ENCODE data around the gene STK11IP.

- no peak for TF ChIP-seq CTCF (IDR thresholded peaks at IDR 0.05; ENCODE audit: low read length)
- TF ChIP-seq EZH2phosphoT487 (IDR thresholded peaks at IDR 0.05; ENCODE audit: low read length) = no peak
- TF ChIP-seq EZH2 (optimal IDR thresholded peaks at IDR 0.05; ENCODE audit: low read depth, low read length) = no peak
These were observed 30.8 kb downstream of the STK11IP start for GRCh38 chr2:219628235-219628985.
